MCF 10A (cell line): ENCODE data around the gene FOXP1. TPM values are rescaled to one million over a fixed set of nuclear protein-coding genes. Genes with fewer than 3 reads are reported as not detected.

ENCODE experiments used
- BruUV-seq: library from RNA; stranded (reverse); fragments of 400-500 nt; replicated peaks from 2 replicates; lab custom pipeline; 2021; lab: Mats Ljungman, UMichigan
- CTCF ChIA-PET: fragments of 300-600 bp; sonication (Branson Sonifier 250); formaldehyde crosslinking; extraction: SDS; loops from one replicate; lab custom pipeline; 2021; ENCODE audit warnings: antibody characterized with exemption, inconsistent platforms; lab: Yijun Ruan, JAX
- POLR2A ChIA-PET: fragments of 300-600, 350-650 bp; sonication (Branson Sonifier 250); formaldehyde crosslinking; extraction: SDS; loops from one replicate; lab custom pipeline; 2020; ENCODE audit warnings: antibody characterized with exemption, inconsistent platforms; lab: Yijun Ruan, JAX
- DNase-seq: peaks from one replicate; pipeline ENCODE4 v3.0.0-alpha.2; 2018; ENCODE audit not compliant: unreplicated experiment
- H3K27ac Mint-ChIP-seq: one replicate; pipeline ENCODE4 v1.8.0; 2022; ENCODE audit warnings: mild to moderate bottlenecking, low read depth, mixed read lengths; ENCODE audit not compliant: unreplicated experiment
- H3K27me3 Mint-ChIP-seq: one replicate; pipeline ENCODE4 v1.8.0; 2022; ENCODE audit warnings: mixed read lengths; ENCODE audit not compliant: insufficient read depth, unreplicated experiment
- H3K36me3 Mint-ChIP-seq: one replicate; pipeline ENCODE4 v1.8.0; 2022; ENCODE audit warnings: mild to moderate bottlenecking, moderate library complexity, mixed read lengths; ENCODE audit not compliant: insufficient read depth, unreplicated experiment
- H3K4me1 Mint-ChIP-seq: one replicate; pipeline ENCODE4 v1.8.0; 2022; ENCODE audit warnings: mixed read lengths; ENCODE audit not compliant: insufficient read depth, unreplicated experiment
- H3K4me3 Mint-ChIP-seq: one replicate; pipeline ENCODE4 v1.8.0; 2022; ENCODE audit warnings: mild to moderate bottlenecking, moderate library complexity, mixed read lengths; ENCODE audit not compliant: unreplicated experiment
- H3K9me3 Mint-ChIP-seq: one replicate; pipeline ENCODE4 v1.8.0; 2022; ENCODE audit warnings: mixed read lengths; ENCODE audit not compliant: unreplicated experiment
- CTCF ChIP-seq: fragments of 200-600 bp; IDR thresholded peaks from one replicate; pipeline ENCODE4 v1.8.0; 2022; ENCODE audit warnings: antibody characterized with exemption, mild to moderate bottlenecking; ENCODE audit not compliant: unreplicated experiment
- intact Hi-C: fragments of 100-400 bp; cut with micrococcal nuclease; formaldehyde crosslinking; loops from 2 replicates; pipeline ENCODE4 v1.14.1; 2022
- total RNA-seq: library from RNA; stranded (reverse); gene quantifications from 2 replicates; pipeline ENCODE4 v1.2.3, GENCODE V29; 2022

FOXP1 gene
- total RNA-seq, 1 experiment from 2014 or later: 49.0 TPM

GRCh38 chr3:71214797-71215196 lies 368.7 kb downstream of the FOXP1 start:
- no peak overlapping the region for H3K27ac Mint-ChIP-seq
- H3K4me3 Mint-ChIP-seq: no peak overlapping the region
- DNase-seq: no peak
- intact Hi-C loops: loop anchor here (10.0 kb wide), 1 partner anchor 370 kb away; the partner anchor contains the start of gene FOXP1
- no TSS peak for BruUV-seq
- peaks cover 4% of the 10 kb centered on the region for H3K36me3 Mint-ChIP-seq
- no peaks in the 10 kb centered on the region for H3K27me3 Mint-ChIP-seq
- H3K4me1 Mint-ChIP-seq: peaks cover 15% of the 10 kb centered on the region
- POLR2A ChIA-PET: no interaction called here
- H3K9me3 Mint-ChIP-seq: no peaks in the 10 kb centered on the region
- CTCF ChIA-PET: no interaction called here
- TF ChIP-seq CTCF: no peak

- Mint-ChIP-seq H3K27me3 (no peaks in the 10 kb centered on the region), H3K4me1 (peaks cover 16% of the 10 kb centered on the region), H3K27ac (no peak overlapping the region), H3K36me3 (no peaks in the 10 kb centered on the region), H3K4me3 (no peak overlapping the region), H3K9me3 (no peaks in the 10 kb centered on the region)
- intact Hi-C loops: loop anchor here (10.0 kb wide), 1 partner anchor 371 kb away; the partner anchor contains the start of gene FOXP1
- ChIA-PET CTCF (no interaction called here), POLR2A (no interaction called here)
- no TSS peak for BruUV-seq
- DNase-seq: no peak
- TF ChIP-seq CTCF: no peak
Observed at GRCh38 chr3:71214016-71214415, 369.5 kb downstream of the FOXP1 start.

GRCh38 chr3:71211083-71211482 lies 372.4 kb downstream of the FOXP1 start:
- intact Hi-C loops: loop anchor here (10.0 kb wide), 1 partner anchor 374 kb away; the partner anchor contains the start of gene FOXP1
- H3K36me3 Mint-ChIP-seq: no peaks in the 10 kb centered on the region
- H3K4me1 Mint-ChIP-seq: peaks cover 25% of the 10 kb centered on the region
- ChIA-PET POLR2A (interaction anchor here (0.6 to 2.2 kb wide), 7 partner anchors 11 to 372 kb away, joined by 3 to 8 read pairs (median 4); partner anchors contain the start of gene FOXP1), CTCF (interaction anchor here (0.6 to 0.8 kb wide), 5 partner anchors 14 to 1720 kb away, joined by 3 to 4 read pairs (median 3); no protein-coding TSS in a partner anchor)
- H3K4me3 Mint-ChIP-seq: no peak overlapping the region
- H3K27ac Mint-ChIP-seq: peak overlapping the region; percentile 93
- peak; percentile 13 for DNase-seq
- H3K27me3 Mint-ChIP-seq: no peaks in the 10 kb centered on the region
- no peaks in the 10 kb centered on the region for H3K9me3 Mint-ChIP-seq
- TF ChIP-seq CTCF: no peak
- BruUV-seq: no TSS peak

- no TSS peak for BruUV-seq
- no peaks in the 10 kb centered on the region for H3K9me3 Mint-ChIP-seq
- intact Hi-C loops: loop anchor here (10.0 kb wide), 1 partner anchor 374 kb away; the partner anchor contains the start of gene FOXP1
- peak; percentile 82 for DNase-seq
- H3K27ac Mint-ChIP-seq: peak overlapping the region; percentile 93
- H3K4me1 Mint-ChIP-seq: peaks cover 25% of the 10 kb centered on the region
- H3K4me3 Mint-ChIP-seq: peak overlapping the region; percentile 34
- no peak for TF ChIP-seq CTCF
- H3K27me3 Mint-ChIP-seq: no peaks in the 10 kb centered on the region
- no peaks in the 10 kb centered on the region for H3K36me3 Mint-ChIP-seq
- POLR2A ChIA-PET: interaction anchor here (0.6 to 2.2 kb wide), 12 partner anchors 10 to 374 kb away, joined by 3 to 8 read pairs (median 4); partner anchors contain the start of gene FOXP1
- CTCF ChIA-PET: interaction anchor here (0.7 to 0.8 kb wide), 3 partner anchors 14 to 270 kb away, joined by 3 to 4 read pairs (median 3); no protein-coding TSS in a partner anchor
Observed at GRCh38 chr3:71210257-71211007, 373.1 kb downstream of the FOXP1 start.
